Gastrocnemius medialis (tissue), 4 donors: ENCODE data around the gene SLC39A11. TPM values are rescaled to one million over a fixed set of nuclear protein-coding genes. Genes with fewer than 3 reads are reported as not detected.

Source experiments
- ATAC-seq, 2 donors: fragments of 150-250 bp; one replicate each; pipeline ENCODE4 v1.9.1; 2016
- DNase-seq, 2 donors: peaks; one replicate each; pipeline ENCODE4 v3.0.0-alpha.2; 2019
- H3K27ac ChIP-seq, 4 donors: fragments of 200-600 bp; sonication (generic); 1 replicate in 1 of 4; 2 replicates in 3 of 4; pipeline ENCODE4 v1.5.1; 2016 to 2018; ENCODE audit warnings: mild to moderate bottlenecking in 2 of 4, moderate library complexity in 1 of 4
- H3K27me3 ChIP-seq, 3 donors: fragments of 200-600 bp; sonication (generic) in 2 of 3; 1 replicate in 1 of 3; 2 replicates in 2 of 3; pipeline versions ENCODE4 v1.5.1 to v1.6.0; 2016 to 2019; ENCODE audit warnings: mild to moderate bottlenecking in 1 of 3, moderate library complexity in 1 of 3
- H3K36me3 ChIP-seq, 2 donors: fragments of 200-600 bp; sonication (generic) in 1 of 2; one replicate each; pipeline ENCODE4 v1.5.1; 2017 to 2018
- H3K4me1 ChIP-seq, 2 donors: fragments of 200-600 bp; sonication (generic) in 1 of 2; one replicate each; pipeline ENCODE4 v1.5.1; 2016 to 2017; ENCODE audit warnings: mild to moderate bottlenecking in 2 of 2
- H3K4me3 ChIP-seq, 4 donors: fragments of 200-600 bp; sonication (generic) in 3 of 4; 1 replicate in 1 of 4; 2 replicates in 3 of 4; pipeline ENCODE4 v1.5.1; 2016 to 2019; ENCODE audit warnings: mild to moderate bottlenecking in 2 of 4
- H3K9me3 ChIP-seq, 3 donors: fragments of 200-600 bp; sonication (generic) in 2 of 3; 1 replicate in 1 of 3; 2 replicates in 2 of 3; pipeline ENCODE4 v1.5.1; 2016 to 2019
- POLR2A ChIP-seq, 2 donors: fragments of 450-650 bp; IDR thresholded peaks; one replicate each; pipeline ENCODE4 v1.6.1; 2017; ENCODE audit warnings: antibody characterized with exemption in 2 of 2, mild to moderate bottlenecking in 2 of 2, moderate library complexity in 2 of 2
- in situ Hi-C, 4 donors: fragments of 200-750 bp; cut with MboI; loops; one replicate each; pipeline versions ENCODE4 v1.15.0 to v1.8.0; 2017; ENCODE audit warnings: low sequenced_read_pairs in 4 of 4
- intact Hi-C: fragments of 100-400 bp; cut with DNase I; formaldehyde crosslinking; loops from one replicate; pipeline ENCODE4 v1.15.1; 2023; ENCODE audit warnings: low total_unique reads
- total RNA-seq, 4 donors: library from RNA; depleted of rRNA; stranded (reverse); fragments of >200 nt; gene quantifications; one replicate each; pipeline versions ENCODE4 v1.1.0 to v1.2.3, GENCODE V29; 2016
- TF ChIP-seq, protein P1 (sequence below), 5 experiments: fragments of 450-650 bp in 3 of 5; fragments of 200-600 bp in 2 of 5; sonication (generic) in 2 of 5; IDR thresholded peaks in 4 of 5; conservative IDR thresholded peaks in 1 of 5; 1 replicate in 4 of 5; 2 replicates in 1 of 5; pipeline ENCODE4 v1.5.1; 2016 to 2019; ENCODE audit warnings: antibody characterized with exemption in 5 of 5, mild to moderate bottlenecking in 3 of 5, moderate library complexity in 3 of 5

SLC39A11 gene
- total RNA-seq, 4 donors from 2014 or later, result 7.6 to 28.4 (median 10.7) TPM

DNA sequence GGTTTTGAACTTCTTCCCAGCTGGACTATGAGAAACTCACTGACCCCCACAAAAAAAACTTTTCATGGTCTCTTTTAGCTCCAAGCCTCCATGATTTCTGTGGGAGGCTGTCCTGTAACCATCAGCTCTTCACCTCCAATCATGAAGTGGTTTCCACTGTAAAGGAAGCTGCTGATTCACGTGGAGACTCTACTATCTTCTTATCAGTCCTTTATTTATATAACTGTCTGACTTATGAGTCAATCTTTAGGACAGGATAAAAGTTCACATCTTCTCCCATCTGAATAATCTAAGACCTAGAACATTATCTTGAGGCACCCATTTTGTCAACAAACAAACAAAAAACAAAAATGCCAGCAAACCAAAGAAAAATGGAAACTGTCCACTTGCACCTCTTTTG lies 409.9 kb downstream of the SLC39A11 start:
- no peaks in the 10 kb centered on the region for H3K27me3 ChIP-seq
- H3K9me3 ChIP-seq, result no peaks in the 10 kb centered on the region
- no peaks in the 10 kb centered on the region for H3K4me1 ChIP-seq
- no peak overlapping the region for H3K4me3 ChIP-seq
- no peak for ATAC-seq
- DNase-seq, result no peak
- in situ Hi-C loops (no loop called here), intact Hi-C loops (no loop called here)
- H3K36me3 ChIP-seq, result no peaks in the 10 kb centered on the region
- TF ChIP-seq, protein P1, sequence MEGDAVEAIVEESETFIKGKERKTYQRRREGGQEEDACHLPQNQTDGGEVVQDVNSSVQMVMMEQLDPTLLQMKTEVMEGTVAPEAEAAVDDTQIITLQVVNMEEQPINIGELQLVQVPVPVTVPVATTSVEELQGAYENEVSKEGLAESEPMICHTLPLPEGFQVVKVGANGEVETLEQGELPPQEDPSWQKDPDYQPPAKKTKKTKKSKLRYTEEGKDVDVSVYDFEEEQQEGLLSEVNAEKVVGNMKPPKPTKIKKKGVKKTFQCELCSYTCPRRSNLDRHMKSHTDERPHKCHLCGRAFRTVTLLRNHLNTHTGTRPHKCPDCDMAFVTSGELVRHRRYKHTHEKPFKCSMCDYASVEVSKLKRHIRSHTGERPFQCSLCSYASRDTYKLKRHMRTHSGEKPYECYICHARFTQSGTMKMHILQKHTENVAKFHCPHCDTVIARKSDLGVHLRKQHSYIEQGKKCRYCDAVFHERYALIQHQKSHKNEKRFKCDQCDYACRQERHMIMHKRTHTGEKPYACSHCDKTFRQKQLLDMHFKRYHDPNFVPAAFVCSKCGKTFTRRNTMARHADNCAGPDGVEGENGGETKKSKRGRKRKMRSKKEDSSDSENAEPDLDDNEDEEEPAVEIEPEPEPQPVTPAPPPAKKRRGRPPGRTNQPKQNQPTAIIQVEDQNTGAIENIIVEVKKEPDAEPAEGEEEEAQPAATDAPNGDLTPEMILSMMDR (IDR thresholded peaks at IDR 0.05 in 4 of 5, conservative IDR thresholded peaks at IDR 0.05 in 1 of 5), result no peak
- no peak for TF ChIP-seq POLR2A (IDR thresholded peaks at IDR 0.05)
- no peak overlapping the region for H3K27ac ChIP-seq

DNA sequence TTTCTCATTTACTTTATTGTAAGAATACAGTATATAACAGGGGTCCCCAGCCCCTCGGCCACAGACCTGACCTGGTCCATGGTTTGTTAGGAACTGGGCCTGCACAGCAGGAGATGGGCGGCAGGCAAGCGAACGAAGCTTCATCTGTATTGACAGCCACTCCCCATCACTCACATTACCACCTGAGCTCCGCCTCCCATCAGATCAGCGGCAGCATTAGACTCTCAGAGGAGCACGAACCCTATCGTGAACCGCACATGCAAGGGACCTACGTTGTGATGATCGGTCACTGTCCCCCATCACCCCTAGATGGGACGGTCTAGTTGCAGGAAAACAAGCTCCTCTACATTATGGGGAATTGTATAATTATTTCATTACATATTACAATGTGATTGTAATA lies 410.6 kb downstream of the SLC39A11 start:
- H3K27ac ChIP-seq, result no peak overlapping the region
- in situ Hi-C loops, result no loop called here
- no peak overlapping the region for H3K4me3 ChIP-seq
- H3K9me3 ChIP-seq, result no peaks in the 10 kb centered on the region
- DNase-seq (no peak), ATAC-seq (no peak)
- no peaks in the 10 kb centered on the region for H3K36me3 ChIP-seq
- intact Hi-C loops, result no loop called here
- H3K27me3 ChIP-seq, result no peaks in the 10 kb centered on the region
- TF ChIP-seq POLR2A (IDR thresholded peaks at IDR 0.05), result no peak
- TF ChIP-seq, protein P1 (IDR thresholded peaks at IDR 0.05 in 4 of 5, conservative IDR thresholded peaks at IDR 0.05 in 1 of 5), result no peak
- H3K4me1 ChIP-seq, result no peaks in the 10 kb centered on the region

DNA sequence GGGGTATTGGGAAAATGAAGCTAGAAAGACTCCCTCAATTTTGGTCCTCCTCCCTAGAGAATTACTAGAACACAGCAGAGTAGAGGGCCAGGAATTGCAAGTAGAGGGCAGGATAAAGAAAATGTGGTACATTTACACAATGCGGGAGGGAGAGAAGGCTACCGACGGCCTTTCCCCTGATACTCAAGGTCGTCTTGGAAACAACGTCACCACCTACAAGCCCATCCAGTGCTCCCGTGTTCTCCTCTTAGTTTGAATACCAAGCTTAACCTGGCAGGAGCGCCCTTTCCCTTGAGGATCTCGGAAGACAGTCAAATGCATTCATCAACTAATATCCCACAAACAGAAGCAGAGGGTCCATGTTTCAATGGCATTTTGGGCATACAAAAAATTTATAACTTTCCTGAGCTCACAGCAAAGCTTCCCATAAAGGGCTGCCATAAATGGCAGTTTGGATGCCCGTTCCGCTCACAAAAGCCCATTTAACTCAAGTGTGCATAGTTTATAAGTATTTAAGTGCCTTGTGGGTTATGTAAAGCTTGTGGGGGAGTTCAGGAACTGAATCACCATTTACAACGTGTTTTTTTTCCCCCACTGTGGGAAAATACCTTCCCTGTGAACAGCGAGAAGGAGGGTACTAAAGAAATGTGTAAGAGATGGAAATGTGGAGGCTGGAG lies 414.6 kb downstream of the SLC39A11 start:
- Histone ChIP-seq H3K36me3 (no peaks in the 10 kb centered on the region), H3K4me1 (no peaks in the 10 kb centered on the region), H3K4me3 (no peak overlapping the region), H3K9me3 (no peaks in the 10 kb centered on the region), H3K27me3 (no peaks in the 10 kb centered on the region), H3K27ac (no peak overlapping the region)
- DNase-seq (no peak), ATAC-seq (no peak)
- no peak for TF ChIP-seq POLR2A (IDR thresholded peaks at IDR 0.05)
- TF ChIP-seq, protein P1 (IDR thresholded peaks at IDR 0.05 in 4 of 5, conservative IDR thresholded peaks at IDR 0.05 in 1 of 5), result no peak
- intact Hi-C loops, result no loop called here
- in situ Hi-C loops, result no loop called here

DNA sequence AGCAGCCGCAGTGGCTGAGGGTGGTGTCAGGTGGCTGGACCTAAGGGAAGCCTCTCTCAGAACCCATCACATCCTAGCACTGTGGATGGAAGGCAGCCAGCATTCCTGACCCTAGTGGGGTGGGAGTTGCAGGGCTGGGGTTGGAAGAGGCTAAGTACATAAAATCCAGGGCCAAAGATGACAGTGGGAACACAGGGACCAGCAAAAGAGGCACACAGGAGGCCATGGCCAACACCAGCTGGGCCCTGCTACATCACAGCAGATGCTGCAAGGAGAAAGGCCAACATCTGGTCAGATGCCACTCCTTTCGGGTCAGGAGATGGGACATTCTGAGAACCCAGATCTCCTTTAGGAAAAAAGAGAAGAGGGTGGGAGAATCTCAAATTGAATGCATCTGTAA lies 415.4 kb downstream of the SLC39A11 start:
- DNase-seq, result no peak
- intact Hi-C loops, result no loop called here

More for the DNA sequence above, 415.4 kb downstream of the SLC39A11 start:
- H3K27me3 ChIP-seq, result no peaks in the 10 kb centered on the region
- no peak overlapping the region for H3K27ac ChIP-seq
- no peak for ATAC-seq
- no peak overlapping the region for H3K4me3 ChIP-seq
- in situ Hi-C loops, result no loop called here
- H3K4me1 ChIP-seq, result no peaks in the 10 kb centered on the region
- TF ChIP-seq, protein P1 (IDR thresholded peaks at IDR 0.05 in 4 of 5, conservative IDR thresholded peaks at IDR 0.05 in 1 of 5), result no peak
- TF ChIP-seq POLR2A (IDR thresholded peaks at IDR 0.05), result no peak
- H3K9me3 ChIP-seq, result no peaks in the 10 kb centered on the region
- H3K36me3 ChIP-seq, result no peaks in the 10 kb centered on the region
